GM12878 (cell line): ENCODE results near the gene MAPKAPK2. TPM values are rescaled to one million over a fixed set of nuclear protein-coding genes. Genes with fewer than 3 reads are reported as not detected.

Experiments used
- ATAC-seq: fragments of 200-7000 bp; cut with Tn5 transposase; 3 replicates; pipeline ENCODE4 v1.9.1; 2020; ENCODE audit warnings: mild to moderate bottlenecking, moderate library complexity
- BruUV-seq: library from RNA; stranded (reverse); fragments of 400-500 nt; replicated peaks from 2 replicates; lab custom pipeline; 2021; lab: Mats Ljungman, UMichigan
- CTCF ChIA-PET: fragments of 300-600 bp; sonication (Branson Sonifier 250); formaldehyde crosslinking; extraction: SDS; loops from one replicate; lab custom pipeline; 2021; ENCODE audit warnings: inconsistent platforms; lab: Yijun Ruan, JAX
- POLR2A ChIA-PET: fragments of 350-600 bp; formaldehyde crosslinking; extraction: SDS; loops from one replicate; lab custom pipeline; 2021; ENCODE audit warnings: inconsistent platforms; lab: Charles Lee
- RAD21 ChIA-PET: fragments of 300-600 bp; sonication (Branson Sonifier 250); formaldehyde crosslinking; loops from one replicate; lab custom pipeline; 2023; ENCODE audit warnings: antibody characterized with exemption; ENCODE audit not compliant: unreplicated experiment; lab: Charles Lee
- SMC1A ChIA-PET: fragments of 300-600 bp; sonication (Branson Sonifier 250); formaldehyde crosslinking; loops from one replicate; lab custom pipeline; 2023; ENCODE audit not compliant: unreplicated experiment, uncharacterized antibody; lab: Charles Lee
- DNase-seq: peaks from one replicate; pipeline ENCODE4 v3.0.0-alpha.2; 2011; ENCODE audit warnings: low read depth, low spot score
- FAIRE-seq: peaks from 3 replicates; lab custom pipeline; 2011; peaks lifted over from hg19 to GRCh38; lab: Jason Lieb, UNC
- H2AFZ ChIP-seq: 2 replicates; pipeline ENCODE4 v1.6.0; 2011; ENCODE audit warnings: low read depth, low read length, control low read depth; ENCODE audit not compliant: control insufficient read depth
- H3K27ac ChIP-seq: 2 replicates; pipeline ENCODE4 v1.5.1; 2011; ENCODE audit warnings: control low read depth; ENCODE audit not compliant: control insufficient read depth, insufficient read depth
- H3K27me3 ChIP-seq, 2 experiments: replicated peaks in 1 of 2; 2 replicates each; pipeline versions ENCODE4 v1.6.0 to v1.6.1; 2011; ENCODE audit warnings: low read length in 1 of 2; ENCODE audit not compliant: control insufficient read depth in 2 of 2, insufficient read depth in 2 of 2
- H3K36me3 ChIP-seq, 2 experiments: 2 replicates each; pipeline ENCODE4 v1.5.1; 2011; ENCODE audit warnings: low read length in 1 of 2; ENCODE audit not compliant: control insufficient read depth in 2 of 2, insufficient read depth in 2 of 2
- H3K4me1 ChIP-seq: 2 replicates; pipeline ENCODE4 v1.6.1; 2011; ENCODE audit warnings: mild to moderate bottlenecking, low read length, moderate library complexity, mixed read lengths; ENCODE audit not compliant: control insufficient read depth, insufficient read depth
- H3K4me2 ChIP-seq: 2 replicates; pipeline ENCODE4 v1.6.0; 2011; ENCODE audit warnings: control low read depth; ENCODE audit not compliant: control insufficient read depth, insufficient read depth
- H3K4me3 ChIP-seq: fragments of 200-600 bp; sonication (generic); 2 replicates; pipeline ENCODE4 v1.5.1; 2016
- H3K79me2 ChIP-seq: 2 replicates; pipeline ENCODE4 v1.6.0; 2011; ENCODE audit warnings: low read length; ENCODE audit not compliant: control insufficient read depth, insufficient read depth
- H3K9ac ChIP-seq: 2 replicates; pipeline ENCODE4 v1.8.0; 2011; ENCODE audit warnings: low read length, control low read depth, mixed read lengths; ENCODE audit not compliant: control insufficient read depth, insufficient read depth
- H3K9me3 ChIP-seq: replicated peaks from 3 replicates; pipeline ENCODE4 v1.5.1; 2011; ENCODE audit warnings: mild to moderate bottlenecking, low read length; ENCODE audit not compliant: control insufficient read depth, insufficient read depth
- H4K20me1 ChIP-seq: 2 replicates; pipeline ENCODE4 v1.6.0; 2011; ENCODE audit not compliant: control insufficient read depth, insufficient read depth
- ZSCAN29 ChIP-seq: fragments of 450-650 bp; IDR thresholded peaks from 2 replicates; pipeline ENCODE4 v1.6.1; 2017; ENCODE audit warnings: mild to moderate bottlenecking, moderate library complexity
- WGBS: methylation state at CpG from one replicate; pipeline ENCODE4 v1.1.6; 2016; ENCODE audit warnings: low lambda C conversion rate; ENCODE audit not compliant: insufficient replicate concordance, insufficient coverage; ENCODE audit errors: missing lambda C conversion rate; 5-methylcytosine and 5-hydroxymethylcytosine counted together
- in situ Hi-C: fragments of 300-500 bp; cut with MboI; formaldehyde crosslinking; loops from 9 replicates; pipeline ENCODE4 v1.14.3; 2018; ENCODE audit warnings: mixed read lengths
- intact Hi-C: fragments of 100-400 bp; cut with micrococcal nuclease; formaldehyde crosslinking; loops from one replicate; pipeline ENCODE4 v1.14.2; 2022; ENCODE audit not compliant: unreplicated experiment
- polyA plus RNA-seq, 11 experiments: library from polyadenylated mRNA; depleted of rRNA in 4 of 11; unstranded in 6 of 11; stranded (reverse) in 5 of 11; fragments of >200 nt; fragmentation: Nextera tagmentation in 4 of 11; fragmentation: Illumina TruSeq in 1 of 11; extraction: Ambion mirVana in 4 of 11; extraction: Trizol in 1 of 11; gene quantifications; 1 replicate in 1 of 11; 2 replicates in 10 of 11; pipeline versions ENCODE4 v1.2.1 to v1.2.3, GENCODE V29; 2011 to 2016; ENCODE audit warnings: inconsistent platforms in 2 of 11, missing spikeins in 2 of 11, low read depth in 1 of 11
- total RNA-seq, 4 experiments: library from RNA; depleted of rRNA in 3 of 4; stranded (reverse); fragments of >200 nt in 3 of 4; fragmentation: Illumina TruSeq in 1 of 4; extraction: Trizol in 1 of 4; gene quantifications; 2 replicates each; pipeline versions ENCODE4 v1.2.1 to v1.2.3, GENCODE V29; 2013 to 2021
- TF ChIP-seq, protein P1 (sequence below): IDR thresholded peaks from 2 replicates; pipeline ENCODE4 v1.6.1; 2012; ENCODE audit warnings: improper control_type of control experiment, low read depth, low read length; ENCODE audit not compliant: insufficient replicate concordance

MAPKAPK2 gene
- total and polyA plus RNA-seq, 10 of the 15 experiments (the other 5 are each of a cell fraction or from before 2014, with no cell fraction given), result 0.72 to 92.2 (median 49.3) TPM

DNA sequence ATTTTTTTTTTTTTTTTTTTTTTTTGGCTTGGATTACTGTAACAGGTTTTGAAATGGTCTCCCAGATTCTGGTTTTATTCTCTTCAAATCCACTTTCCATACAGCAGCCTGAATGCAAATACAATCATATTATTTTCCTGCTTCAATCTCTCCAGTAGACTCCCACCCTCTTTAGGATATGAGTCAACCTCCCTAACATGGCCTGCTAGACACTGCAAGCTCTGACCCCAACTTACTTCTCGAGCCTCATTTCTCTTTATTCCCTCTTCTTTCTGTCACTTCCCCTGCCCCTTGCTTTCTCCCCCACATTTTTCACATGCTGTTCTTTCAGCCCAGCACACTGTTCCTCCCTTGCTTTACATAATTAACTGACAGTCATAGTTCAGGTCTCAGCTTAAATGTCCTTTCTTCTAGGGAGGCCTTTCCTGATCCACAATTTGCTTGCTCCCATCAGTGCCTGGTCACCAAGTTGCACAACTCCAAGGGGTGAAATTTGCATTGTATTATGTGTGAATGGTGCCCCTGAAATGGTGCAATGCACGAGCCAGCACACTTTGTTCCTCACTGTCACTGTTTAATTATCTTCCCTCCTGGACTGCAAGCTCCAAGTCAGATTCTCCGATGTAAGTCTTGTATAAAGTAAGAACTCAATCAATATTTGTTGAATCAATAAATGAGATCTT lies 63.8 kb downstream of the MAPKAPK2 start:
- BruUV-seq, result no TSS peak
- no peaks in the 10 kb centered on the region for H4K20me1 ChIP-seq
- no peaks in the 10 kb centered on the region for H3K79me2 ChIP-seq
- TF ChIP-seq, protein P1, sequence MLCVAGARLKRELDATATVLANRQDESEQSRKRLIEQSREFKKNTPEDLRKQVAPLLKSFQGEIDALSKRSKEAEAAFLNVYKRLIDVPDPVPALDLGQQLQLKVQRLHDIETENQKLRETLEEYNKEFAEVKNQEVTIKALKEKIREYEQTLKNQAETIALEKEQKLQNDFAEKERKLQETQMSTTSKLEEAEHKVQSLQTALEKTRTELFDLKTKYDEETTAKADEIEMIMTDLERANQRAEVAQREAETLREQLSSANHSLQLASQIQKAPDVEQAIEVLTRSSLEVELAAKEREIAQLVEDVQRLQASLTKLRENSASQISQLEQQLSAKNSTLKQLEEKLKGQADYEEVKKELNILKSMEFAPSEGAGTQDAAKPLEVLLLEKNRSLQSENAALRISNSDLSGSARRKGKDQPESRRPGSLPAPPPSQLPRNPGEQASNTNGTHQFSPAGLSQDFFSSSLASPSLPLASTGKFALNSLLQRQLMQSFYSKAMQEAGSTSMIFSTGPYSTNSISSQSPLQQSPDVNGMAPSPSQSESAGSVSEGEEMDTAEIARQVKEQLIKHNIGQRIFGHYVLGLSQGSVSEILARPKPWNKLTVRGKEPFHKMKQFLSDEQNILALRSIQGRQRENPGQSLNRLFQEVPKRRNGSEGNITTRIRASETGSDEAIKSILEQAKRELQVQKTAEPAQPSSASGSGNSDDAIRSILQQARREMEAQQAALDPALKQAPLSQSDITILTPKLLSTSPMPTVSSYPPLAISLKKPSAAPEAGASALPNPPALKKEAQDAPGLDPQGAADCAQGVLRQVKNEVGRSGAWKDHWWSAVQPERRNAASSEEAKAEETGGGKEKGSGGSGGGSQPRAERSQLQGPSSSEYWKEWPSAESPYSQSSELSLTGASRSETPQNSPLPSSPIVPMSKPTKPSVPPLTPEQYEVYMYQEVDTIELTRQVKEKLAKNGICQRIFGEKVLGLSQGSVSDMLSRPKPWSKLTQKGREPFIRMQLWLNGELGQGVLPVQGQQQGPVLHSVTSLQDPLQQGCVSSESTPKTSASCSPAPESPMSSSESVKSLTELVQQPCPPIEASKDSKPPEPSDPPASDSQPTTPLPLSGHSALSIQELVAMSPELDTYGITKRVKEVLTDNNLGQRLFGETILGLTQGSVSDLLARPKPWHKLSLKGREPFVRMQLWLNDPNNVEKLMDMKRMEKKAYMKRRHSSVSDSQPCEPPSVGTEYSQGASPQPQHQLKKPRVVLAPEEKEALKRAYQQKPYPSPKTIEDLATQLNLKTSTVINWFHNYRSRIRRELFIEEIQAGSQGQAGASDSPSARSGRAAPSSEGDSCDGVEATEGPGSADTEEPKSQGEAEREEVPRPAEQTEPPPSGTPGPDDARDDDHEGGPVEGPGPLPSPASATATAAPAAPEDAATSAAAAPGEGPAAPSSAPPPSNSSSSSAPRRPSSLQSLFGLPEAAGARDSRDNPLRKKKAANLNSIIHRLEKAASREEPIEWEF, result no peak
- TF ChIP-seq ZSCAN29, result no peak
- H3K36me3 ChIP-seq, result no peaks in the 10 kb centered on the region
- intact Hi-C loops (no loop called here), in situ Hi-C loops (no loop called here)
- ChIA-PET SMC1A (interaction anchor here (0.9 to 2.0 kb wide), 9 partner anchors 8 to 59 kb away, joined by 3 to 9 read pairs (median 5); no protein-coding TSS in a partner anchor), RAD21 (interaction anchor here (0.7 to 2.2 kb wide), 5 partner anchors 8 to 21 kb away, joined by 3 to 8 read pairs (median 3); partner anchors contain the start of gene IL19), POLR2A (interaction anchor here (0.6 to 1.9 kb wide), 8 partner anchors 8 to 515 kb away, joined by 3 to 11 read pairs (median 4); partner anchors contain the start of gene IL19), CTCF (interaction anchor here (1.1 to 1.9 kb wide), 10 partner anchors 12 to 117 kb away, joined by 3 to 10 read pairs (median 4); partner anchors contain the start of gene IL19)
- no peak for FAIRE-seq
- no peak overlapping the region for H3K9ac ChIP-seq
- H3K4me1 ChIP-seq, result peaks cover 15% of the 10 kb centered on the region
- H3K27ac ChIP-seq, result no peak overlapping the region
- WGBS, result 55% methylated on average over 3 of the region's 3 CpGs
- no peak for ATAC-seq
- no peaks in the 10 kb centered on the region for H3K27me3 ChIP-seq
- no peak overlapping the region for H3K4me3 ChIP-seq
- H3K9me3 ChIP-seq, result no peaks in the 10 kb centered on the region
- no peak overlapping the region for H3K4me2 ChIP-seq
- no peak overlapping the region for H2AFZ ChIP-seq
- no peak for DNase-seq
